NOMO-1 treated with dmso at 0.1 percent for 144 hours (cell line): ENCODE data around the gene SKOR1.

Source experiments
- DNase-seq: peaks from one replicate; lab custom pipeline; 2025; ENCODE audit not compliant: unreplicated experiment; lab: John Stamatoyannopoulos, UW

Gene SKOR1

DNA sequence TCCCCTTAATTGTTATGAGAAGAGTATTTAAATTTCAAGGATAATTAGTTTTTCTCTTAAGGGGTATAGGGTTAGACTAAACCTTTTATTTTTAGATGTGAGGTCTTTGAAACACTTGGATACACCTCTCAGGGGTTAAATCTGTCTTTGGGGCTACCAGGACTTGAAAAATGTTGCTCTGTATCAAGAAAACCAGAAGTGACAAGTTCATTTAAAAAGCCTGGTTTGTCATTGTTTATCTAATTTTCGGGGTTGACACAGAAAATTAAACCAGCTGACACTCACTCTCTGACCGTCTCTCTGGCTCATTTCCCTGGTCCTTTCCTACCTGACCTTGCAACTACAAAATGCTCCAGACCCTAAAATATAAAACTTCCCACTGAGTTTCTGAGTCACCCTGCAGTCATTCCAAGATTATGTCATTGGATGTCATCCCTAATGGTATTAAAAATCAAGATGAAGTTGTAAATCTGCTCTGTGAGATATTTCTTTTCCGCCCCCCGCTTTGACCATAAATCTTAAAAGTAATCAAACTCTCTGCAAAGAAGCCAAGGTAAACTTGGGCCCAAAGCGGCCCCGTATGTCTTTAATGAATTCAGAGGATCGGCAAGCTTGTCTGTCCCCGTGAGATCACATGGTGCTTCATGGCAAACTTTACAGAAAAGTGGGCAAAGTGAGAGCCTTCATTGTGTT lies 32.9 kb upstream of the SKOR1 start:
- DNase-seq = no peak

DNA sequence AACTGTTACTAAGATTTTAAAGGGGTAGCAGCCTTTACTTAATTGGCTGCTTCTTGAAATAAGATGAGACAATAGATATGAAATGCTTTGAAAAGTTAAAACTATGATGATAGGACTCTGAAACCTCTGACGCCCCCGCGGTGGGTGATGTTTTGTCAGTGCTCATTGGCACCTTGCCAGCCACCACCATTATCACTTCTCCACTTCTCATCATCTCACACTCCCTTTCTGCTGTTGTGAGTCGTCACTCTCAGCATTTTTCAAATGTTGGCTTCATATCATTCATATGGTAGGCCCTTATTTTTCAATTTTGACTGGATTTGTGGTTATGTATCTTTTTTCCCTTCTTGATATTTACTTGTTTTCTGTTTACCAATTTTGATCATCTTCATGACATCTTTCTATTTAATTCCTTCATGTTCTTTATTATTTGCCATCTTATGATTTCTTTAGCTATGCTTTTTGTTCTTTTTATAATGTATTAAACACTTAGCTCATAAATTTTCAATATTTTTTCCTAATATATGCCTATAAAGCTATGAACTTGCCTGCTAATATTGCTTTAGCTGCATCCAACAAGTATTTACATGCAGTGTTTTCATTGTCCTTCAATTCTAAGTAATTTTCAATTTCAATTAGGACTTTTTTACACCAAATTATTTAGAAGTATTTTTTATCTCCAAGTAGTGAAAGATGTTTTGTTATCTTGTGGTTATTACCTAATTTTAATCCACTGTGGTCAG lies 30.3 kb upstream of the SKOR1 start:
- DNase-seq = no peak

DNA sequence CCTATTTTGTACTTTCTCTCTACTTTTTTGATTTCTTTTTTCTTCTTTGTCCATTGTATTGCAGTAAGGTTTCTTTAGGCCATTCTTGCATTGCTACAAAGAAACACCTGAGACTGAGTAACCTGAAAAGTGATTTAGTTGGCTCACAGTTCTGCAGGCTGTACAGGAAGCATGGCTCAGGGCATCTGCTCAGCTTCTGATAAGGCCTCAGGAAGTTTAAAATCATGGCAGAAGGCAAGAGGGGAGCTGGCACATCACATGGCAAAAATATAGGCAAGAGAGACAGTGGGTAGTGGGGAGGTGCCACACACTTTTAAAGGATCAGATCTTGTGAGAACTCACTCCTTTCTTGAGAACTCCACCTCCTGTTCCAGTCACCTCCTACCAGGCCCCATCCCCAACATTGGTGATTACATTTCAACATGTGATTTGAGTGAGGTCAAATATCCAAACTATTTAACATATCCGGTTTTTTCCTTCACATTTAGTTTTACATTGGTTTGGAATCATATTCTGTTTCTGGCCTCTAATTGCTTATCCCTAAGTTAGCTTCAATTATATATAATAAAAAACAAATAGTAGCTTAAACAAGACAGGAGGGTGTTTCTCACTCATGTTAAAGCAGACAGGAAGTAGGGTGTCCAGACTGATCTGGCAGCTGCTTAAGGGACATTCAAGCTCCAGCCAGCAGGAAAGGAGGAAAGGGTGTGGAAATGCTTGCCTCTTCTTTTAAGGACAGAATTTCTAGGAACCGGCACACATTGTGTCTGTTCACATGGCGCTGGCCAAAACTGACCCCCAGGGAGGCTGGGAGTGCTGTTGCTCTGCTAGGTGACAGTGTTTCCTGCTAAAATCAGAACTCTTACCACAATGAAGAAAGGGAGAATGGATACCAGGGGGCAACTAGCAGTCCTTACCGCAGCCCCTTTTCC lies 28.8 kb upstream of the SKOR1 start:
- no peak for DNase-seq

DNA sequence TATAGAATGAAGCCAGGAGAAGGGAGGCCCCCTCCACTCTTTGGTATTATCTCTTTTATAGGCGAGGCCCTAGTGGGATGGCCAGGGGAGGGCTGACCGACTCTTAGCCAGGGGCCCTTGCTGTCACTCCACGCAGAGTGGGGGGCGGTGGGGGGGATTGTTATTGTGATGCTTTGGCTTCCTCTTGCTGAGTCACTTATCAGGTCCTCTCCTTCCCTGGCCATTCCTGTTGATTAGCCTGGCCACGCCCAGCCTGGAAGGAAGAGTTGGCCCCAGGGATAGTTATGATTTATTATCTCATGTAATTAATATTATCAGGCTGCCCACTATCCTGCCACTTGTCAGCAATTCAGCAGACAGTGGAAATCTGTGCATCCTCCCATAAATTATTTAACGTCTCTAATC lies 25.5 kb upstream of the SKOR1 start:
- no peak for DNase-seq

DNA sequence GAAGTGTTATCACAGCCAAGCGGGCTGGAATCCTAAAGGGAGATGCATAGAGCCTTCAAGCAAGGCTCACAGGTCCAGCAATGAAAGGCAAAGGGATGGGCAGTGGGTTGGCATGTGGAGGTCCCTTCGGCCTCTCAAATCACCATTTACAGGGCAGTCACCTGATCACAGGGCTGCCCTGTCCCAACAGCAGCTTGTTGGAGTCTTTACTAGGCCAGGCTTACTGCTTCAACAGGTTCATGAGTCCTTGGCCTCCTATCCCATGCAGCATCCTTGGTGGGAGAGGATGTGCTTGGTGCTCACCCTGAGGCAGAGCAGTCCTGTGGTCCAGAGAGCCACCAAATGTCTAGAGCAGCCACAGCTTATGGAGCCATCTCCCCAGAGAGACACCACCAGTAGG lies 24.2 kb upstream of the SKOR1 start:
- no peak for DNase-seq

DNA sequence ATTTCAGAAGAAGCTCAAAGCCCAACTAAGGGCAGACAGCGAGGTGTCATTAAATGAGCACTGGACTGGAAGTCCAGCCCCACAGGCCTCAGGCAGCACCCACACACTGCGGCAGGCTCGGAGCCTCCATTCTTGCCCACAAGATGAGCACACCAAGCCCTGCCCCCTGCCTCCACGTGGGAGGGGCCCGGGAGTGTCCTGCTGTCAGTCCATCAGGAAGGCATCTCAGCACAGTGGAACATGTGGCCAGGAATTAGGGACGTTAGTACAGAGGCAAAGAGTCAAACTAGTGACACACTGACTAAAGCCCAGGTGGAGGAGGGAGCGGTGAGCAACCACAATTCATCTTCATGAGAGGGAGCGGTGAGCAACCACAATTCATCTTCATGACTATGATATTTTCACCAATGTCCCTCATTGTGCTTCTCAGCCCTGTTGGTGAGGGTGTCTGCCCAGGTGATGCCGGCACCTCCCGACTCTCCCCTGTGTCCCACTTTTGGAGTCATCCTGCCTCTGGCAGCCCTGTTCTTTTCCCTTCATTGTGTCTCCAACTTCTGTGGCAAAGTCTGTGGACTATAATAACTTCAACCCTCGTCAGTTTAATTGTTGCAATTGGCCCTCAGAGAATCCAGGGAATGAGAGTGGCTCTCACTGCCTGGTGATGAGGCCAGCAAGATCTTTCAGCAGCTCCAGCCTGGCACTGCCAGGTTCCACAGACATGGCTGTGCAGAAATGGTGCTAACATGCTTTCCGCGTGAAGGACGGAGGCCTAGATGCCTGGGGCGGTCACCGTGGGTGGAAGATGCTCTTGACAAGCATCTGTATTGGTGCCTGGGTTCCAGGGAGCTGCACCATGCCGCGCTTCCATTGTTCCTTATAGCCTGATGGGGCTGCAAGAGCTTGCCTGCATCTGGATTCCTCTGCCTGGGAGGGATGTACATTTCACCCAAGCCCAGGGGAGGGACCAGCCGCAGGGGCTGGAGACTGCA lies 23.1 kb upstream of the SKOR1 start:
- no peak for DNase-seq

DNA sequence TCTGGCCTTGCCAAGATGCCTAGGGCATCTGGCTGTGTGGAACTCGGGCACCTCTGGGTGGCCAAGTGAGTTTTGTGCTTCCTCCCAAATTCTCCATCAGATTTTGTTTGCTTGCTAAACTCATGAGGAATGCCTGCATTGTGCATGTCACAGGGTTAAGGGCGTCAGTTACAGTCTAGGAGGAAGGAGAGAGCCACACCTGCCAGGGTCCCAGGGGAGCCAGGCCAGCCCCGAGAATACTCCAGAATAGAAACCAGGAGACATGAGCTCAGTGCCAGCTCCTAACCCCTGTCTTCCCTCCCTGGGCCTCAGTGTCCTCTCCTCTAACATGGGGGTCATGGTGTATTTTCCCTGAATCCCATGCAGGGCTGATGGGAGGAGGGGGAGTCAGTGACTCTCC lies 22.0 kb upstream of the SKOR1 start:
- DNase-seq = no peak

DNA sequence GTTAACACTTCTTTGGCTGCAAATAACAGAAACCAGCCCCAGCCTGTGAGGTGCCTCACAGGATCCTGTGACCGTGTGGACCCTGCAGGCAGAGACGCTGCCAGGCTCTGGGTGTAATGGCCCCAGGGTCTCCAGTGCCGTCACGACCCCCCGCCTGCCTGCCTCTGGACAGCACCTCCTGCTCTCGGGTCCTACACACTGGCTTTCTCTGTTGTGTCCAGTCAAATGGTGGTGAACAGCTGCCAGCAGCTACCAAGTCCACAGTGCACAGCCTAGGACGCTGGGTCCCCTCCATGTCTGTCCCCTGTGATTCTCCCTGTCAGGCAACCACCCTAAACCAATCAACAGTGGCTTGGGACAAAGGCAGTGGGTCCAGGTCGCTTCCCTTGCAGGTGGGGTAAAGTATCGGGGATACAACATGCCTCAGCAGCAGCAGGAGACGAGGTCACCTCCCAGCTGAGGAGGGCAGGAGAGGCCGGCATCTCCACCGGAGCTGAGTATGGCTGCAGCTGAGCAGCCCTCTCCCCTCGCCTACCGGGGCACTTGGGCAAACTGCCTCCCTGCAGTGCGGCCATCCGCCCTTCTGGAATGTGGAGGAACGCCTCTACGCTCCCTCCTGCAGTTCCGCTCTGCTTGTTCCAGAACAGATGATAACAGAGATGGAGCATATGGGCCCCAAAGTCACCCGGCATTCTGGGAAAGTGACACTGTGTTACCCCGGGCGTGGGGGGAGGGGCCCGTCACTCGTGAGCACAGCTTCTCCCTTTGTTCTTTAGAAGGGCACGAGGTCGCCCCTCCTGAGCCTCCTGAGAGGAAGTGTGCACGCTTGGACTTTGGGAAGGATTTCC lies 21.1 kb upstream of the SKOR1 start:
- DNase-seq = no peak

DNA sequence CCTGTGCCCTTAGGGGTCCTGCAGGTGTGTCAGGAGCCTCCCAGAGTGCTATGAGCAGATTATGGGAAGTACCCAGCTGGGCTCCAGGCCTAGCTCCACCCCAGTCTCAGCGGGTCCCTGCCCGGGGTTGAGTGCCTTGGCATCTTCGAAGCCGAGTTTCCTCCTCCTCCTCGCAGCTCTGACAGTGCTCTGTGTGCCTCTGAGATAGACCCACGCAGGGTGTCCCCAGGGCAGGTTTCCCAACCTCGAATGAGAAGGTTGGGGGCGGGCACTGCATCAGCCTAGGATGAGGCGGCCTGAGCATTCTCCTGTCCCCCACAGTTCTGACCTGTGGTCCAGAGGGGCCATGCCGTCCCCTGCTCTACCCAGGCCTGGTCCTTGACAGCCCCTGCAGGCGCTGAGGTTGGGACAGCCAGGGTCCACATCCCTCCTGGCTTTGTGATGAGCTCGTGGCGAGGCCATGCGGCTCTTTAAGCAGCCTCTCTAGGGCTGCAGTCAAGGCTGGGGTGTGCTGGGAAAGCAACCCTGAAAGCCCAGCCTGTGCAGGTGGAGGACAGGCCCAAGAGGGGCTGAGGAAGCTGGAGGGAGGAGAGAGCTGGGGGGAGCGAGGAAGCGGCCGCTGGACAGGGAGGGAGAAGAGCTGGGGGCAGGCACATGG lies 20.2 kb upstream of the SKOR1 start:
- DNase-seq = no peak

DNA sequence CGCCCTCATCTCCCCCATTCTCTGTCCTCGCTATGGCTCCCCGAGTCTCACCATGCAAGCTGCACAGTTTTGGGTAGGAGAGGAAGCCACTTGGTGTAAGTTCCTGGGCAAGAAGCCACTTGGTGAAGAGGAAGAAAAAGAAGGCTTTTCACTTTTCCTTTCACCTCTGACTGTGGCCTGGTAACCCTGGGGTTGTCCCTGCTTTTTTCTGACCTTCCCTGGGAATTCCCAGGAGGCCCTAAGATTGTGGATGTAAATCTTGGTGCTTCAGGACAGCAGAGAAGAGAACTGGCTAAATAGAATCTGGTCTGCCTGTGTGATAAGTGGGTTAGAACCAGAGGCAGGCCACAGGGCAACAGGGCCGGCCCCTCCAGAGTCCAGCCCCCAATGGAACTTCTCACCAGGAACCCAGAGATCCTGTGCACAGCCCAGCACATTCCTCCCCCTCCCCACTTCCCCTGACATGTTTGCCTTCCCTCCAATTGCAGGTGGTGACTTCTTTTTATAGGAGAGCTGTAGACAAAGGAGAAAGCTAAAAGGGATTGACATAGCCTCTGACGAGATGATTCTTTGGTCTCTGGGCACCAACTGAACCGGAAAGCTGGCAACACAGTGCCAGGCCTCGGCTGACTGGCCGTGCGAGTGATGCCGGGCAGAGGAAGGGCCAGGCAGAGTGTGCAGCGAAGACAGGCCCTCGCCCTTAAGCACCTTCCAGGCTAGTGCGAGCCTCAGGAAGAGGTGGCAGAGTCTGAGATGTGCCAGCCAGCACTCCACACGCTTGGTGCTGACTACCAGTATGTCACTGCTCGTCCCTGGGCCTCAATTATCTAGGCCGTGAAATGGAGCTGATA lies 19.4 kb upstream of the SKOR1 start:
- DNase-seq = no peak

DNA sequence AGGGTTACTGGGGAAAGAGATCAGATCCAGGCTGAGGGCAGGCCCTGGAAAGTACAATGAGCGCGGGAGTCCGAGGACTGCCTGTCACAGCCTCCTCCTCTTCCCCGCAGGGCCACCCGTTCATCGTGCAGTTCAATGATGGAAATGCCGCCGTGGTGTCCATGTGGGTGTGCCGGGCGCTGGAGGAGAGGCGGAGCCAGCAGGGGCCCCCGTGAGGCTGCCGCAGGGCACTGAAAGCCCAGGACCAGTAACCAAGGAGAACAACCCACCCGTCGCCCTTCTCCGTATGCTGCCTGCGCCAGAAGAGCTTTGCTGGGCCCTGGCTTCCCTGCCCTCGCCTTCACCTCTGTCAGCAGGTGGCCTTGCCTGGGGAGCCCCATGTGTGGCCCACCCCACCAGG lies 18.8 kb upstream of the SKOR1 start:
- no peak for DNase-seq

DNA sequence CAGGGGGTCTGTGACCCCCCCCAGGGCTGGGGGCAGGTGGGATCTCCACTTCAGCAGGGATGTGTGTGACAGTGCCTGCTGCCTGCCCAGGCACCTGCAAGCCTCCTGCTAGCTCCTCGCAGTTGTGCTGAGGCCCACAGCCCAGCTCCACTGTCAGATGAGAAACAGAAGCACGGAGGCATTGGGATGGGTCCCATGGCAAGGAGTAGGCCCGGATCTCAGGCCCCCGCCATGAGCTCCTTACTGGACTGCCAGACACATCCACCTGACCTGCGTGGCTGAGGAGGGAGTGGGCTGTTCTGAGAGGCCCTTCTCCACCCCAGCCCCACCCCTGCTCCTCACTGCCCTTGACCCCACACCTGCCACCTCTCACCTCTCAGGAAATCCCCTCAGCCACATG lies 18.2 kb upstream of the SKOR1 start:
- DNase-seq = no peak

DNA sequence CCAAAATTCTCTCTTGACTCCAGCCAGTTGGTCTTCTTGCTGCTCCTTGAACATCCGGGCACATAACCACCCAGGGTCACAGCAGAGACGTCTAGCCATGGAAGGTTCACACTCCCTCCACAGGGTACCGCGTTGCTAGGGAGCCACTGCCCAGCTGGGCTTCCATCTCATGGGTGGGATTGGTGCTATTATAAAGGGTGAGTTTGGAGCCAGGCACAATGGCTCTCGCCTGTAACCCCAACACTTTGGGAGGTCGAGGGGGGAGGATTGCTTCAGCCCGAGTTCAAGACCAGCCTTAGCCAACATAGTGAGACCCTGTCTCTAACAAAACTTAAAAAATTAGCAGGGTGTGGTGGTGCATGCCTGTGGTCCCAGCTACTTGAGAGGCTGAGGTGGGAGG lies 17.5 kb upstream of the SKOR1 start:
- DNase-seq = no peak

DNA sequence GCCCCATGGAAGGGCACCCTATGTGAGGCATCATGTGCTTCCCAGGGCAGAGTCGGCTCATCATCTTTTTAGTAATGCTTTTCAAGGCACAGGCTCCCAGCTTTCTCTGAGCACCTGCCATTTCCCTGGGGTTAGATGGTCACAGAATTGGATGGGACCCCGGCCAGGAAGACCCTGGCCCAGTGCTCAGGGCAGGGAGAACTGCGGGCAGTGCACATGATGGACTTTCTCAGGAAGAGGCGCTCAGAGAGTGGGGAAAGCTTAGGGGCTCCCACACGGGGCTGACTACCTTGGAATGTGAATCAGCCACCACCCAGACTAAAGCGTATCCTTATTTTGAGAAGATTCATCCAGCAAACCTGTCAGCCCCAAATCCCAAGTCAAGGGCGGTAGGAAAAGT lies 16.5 kb upstream of the SKOR1 start:
- DNase-seq = no peak

DNA sequence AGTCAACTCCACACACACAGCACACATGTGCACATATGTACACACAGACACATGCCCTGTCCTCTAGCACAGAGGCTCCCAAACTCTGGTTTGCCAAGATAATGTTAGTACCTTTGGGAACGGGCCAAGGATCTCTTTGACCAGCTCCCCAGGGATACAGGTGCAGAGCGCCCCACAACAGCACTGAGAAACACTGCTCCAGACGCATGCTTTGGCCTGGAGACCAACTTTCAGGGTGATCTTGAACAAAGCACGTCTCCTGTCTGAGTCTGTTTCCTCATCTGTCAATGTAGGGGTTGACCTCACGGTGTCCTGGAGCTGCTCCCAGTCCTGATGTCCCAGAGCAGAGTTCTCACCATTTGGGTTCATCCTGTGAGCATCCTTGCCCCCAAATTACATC lies 15.9 kb upstream of the SKOR1 start:
- no peak for DNase-seq

DNA sequence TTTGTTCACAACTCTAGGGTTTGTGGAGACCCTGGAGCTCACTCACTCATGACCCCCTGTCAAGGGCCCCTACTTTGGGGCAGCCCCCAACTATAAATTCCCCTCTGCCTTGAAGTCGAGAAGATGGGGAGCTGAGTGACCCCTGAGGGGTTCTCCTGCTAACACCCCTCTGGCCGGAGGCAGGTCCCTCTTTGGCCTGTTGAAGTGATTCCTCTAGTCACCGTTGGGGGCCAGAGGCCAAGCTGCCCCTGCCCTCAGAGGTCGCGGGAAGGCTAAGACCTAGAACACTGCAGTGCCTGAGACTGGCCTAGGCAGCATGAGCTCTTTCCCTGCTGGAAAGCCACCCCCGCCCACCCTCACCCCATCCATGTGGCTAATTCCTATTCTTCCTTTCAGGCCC lies 15.4 kb upstream of the SKOR1 start:
- no peak for DNase-seq

DNA sequence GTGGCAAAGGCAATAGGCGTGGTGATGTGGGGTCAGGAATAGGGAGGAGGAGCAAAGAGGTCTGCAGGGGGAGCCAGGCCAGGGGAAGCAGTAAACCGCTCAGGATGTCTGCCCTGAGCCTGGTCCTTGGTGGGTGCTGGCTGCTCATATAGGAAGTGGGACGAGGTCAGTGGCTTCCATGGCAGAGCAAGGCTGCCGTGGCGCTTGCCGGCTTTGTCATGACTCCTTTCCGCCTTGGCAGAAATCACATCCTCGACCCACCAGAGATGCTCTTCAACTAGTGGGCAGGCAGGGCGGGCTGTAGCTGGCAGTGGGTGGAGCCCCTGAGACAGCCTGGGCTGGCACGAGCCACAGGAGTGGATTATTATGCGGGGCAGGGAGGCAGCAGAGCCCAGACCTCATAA lies 13.1 kb upstream of the SKOR1 start:
- no peak for DNase-seq

DNA sequence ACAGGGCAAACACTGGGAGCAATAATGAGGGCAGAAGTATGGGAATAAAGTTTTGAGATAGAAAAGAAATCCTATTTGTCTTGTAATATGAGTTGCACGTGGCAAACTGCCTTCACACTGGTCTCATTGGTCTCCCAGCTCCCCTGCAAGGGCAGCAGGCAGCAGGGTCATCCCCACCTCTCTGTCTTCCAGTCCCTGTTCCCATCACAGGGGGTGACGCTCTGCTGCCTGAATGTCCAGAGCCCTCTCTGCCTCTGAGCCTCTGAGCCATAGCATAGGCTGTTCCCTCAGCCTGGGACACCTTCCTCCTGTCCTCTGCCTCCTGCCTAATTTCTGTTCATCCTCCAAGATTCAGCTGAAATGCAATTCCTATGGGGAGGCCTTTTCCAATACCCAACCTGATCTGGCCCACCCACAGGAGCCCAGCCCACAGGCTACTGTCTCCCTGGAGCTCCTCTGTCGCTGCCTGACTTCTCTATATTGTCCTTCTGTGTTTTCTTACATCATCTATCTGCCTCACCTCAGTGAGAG lies 12.1 kb upstream of the SKOR1 start:
- DNase-seq = no peak
